Endothelial cell of umbilical vein (primary cell): ENCODE results near the gene ACSS1. TPM values are rescaled to one million over a fixed set of nuclear protein-coding genes. Genes with fewer than 3 reads are reported as not detected.

Source experiments
- BruUV-seq: library from RNA; stranded (reverse); fragments of 400-500 nt; replicated peaks from 2 replicates; lab custom pipeline; 2021; lab: Mats Ljungman, UMichigan
- CTCF ChIA-PET: fragments of 300-600, 350-600 bp; sonication (Branson Sonifier 250); formaldehyde crosslinking; loops from one replicate; lab custom pipeline; 2021; ENCODE audit warnings: antibody characterized with exemption, inconsistent platforms; lab: Charles Lee
- POLR2A ChIA-PET: fragments of 300-600, 350-600 bp; sonication (Branson Sonifier 250); formaldehyde crosslinking; loops from one replicate; lab custom pipeline; 2021; ENCODE audit warnings: antibody characterized with exemption, inconsistent platforms; lab: Charles Lee
- DNase-seq: peaks from one replicate; pipeline ENCODE4 v3.0.0-alpha.2; 2011; ENCODE audit warnings: low read depth, low spot score
- FAIRE-seq: peaks from 2 replicates; lab custom pipeline; 2011; peaks lifted over from hg19 to GRCh38; lab: Jason Lieb, UNC
- H2AFZ ChIP-seq: 2 replicates; pipeline ENCODE4 v1.6.0; 2012; ENCODE audit warnings: low read depth, low read length, control low read depth, inconsistent platforms
- H3K27ac ChIP-seq: 2 replicates; pipeline ENCODE4 v1.5.1; 2011; ENCODE audit warnings: low read depth, mild to moderate bottlenecking, control low read depth, low read length, moderate library complexity; ENCODE audit not compliant: insufficient read depth
- H3K27me3 ChIP-seq, 2 experiments: 2 replicates each; pipeline versions ENCODE4 v1.6.0 to v1.6.1; 2011; ENCODE audit warnings: low read length in 2 of 2, mixed read lengths in 1 of 2; ENCODE audit not compliant: control insufficient read depth in 2 of 2, insufficient read depth in 2 of 2
- H3K36me3 ChIP-seq, 2 experiments: 2 replicates in 1 of 2; 3 replicates in 1 of 2; pipeline ENCODE4 v1.5.1; 2011; ENCODE audit warnings: low read length in 2 of 2, mild to moderate bottlenecking in 1 of 2, moderate library complexity in 1 of 2; ENCODE audit not compliant: control insufficient read depth in 2 of 2, insufficient read depth in 2 of 2; ENCODE audit errors: extremely low read depth in 1 of 2
- H3K4me1 ChIP-seq: 3 replicates; pipeline ENCODE4 v1.5.1; 2011; ENCODE audit warnings: mild to moderate bottlenecking, low read length; ENCODE audit not compliant: control insufficient read depth, insufficient read depth; ENCODE audit errors: extremely low read depth
- H3K4me2 ChIP-seq: 2 replicates; pipeline ENCODE4 v1.6.1; 2011; ENCODE audit warnings: low read length, control low read depth, mixed read lengths; ENCODE audit not compliant: insufficient read depth
- H3K4me3 ChIP-seq, 3 experiments: fragments of 200-600 bp in 1 of 3; sonication (generic), shearing (Covaris generic) in 1 of 3; replicated peaks in 1 of 3; 2 replicates each; pipeline ENCODE4 v1.5.1; 2011 to 2016; ENCODE audit warnings: control low read depth in 3 of 3, low read length in 3 of 3, mild to moderate bottlenecking in 2 of 3, inconsistent platforms in 1 of 3, low read depth in 1 of 3, moderate library complexity in 1 of 3; ENCODE audit not compliant: insufficient read depth in 1 of 3
- H3K79me2 ChIP-seq: 2 replicates; pipeline ENCODE4 v1.6.0; 2012; ENCODE audit warnings: low read length, inconsistent platforms; ENCODE audit not compliant: control insufficient read depth, insufficient read depth
- H3K9ac ChIP-seq: replicated peaks from 2 replicates; pipeline ENCODE3; 2011; ENCODE audit warnings: low read length, control low read depth; ENCODE audit not compliant: insufficient read depth; ENCODE audit errors: extremely low read depth
- H3K9me1 ChIP-seq: replicated peaks from 3 replicates; pipeline ENCODE4 v1.6.0; 2011; ENCODE audit warnings: mild to moderate bottlenecking, low read length; ENCODE audit not compliant: control insufficient read depth, insufficient read depth; ENCODE audit errors: extremely low read depth
- H3K9me3 ChIP-seq: replicated peaks from 2 replicates; pipeline ENCODE4 v1.5.1; 2012; ENCODE audit warnings: low read length, inconsistent platforms; ENCODE audit not compliant: control insufficient read depth, insufficient read depth
- H4K20me1 ChIP-seq: replicated peaks from 2 replicates; pipeline ENCODE3; 2011; ENCODE audit warnings: mild to moderate bottlenecking, low read length; ENCODE audit not compliant: control insufficient read depth, insufficient read depth; ENCODE audit errors: extremely low read depth
- CTCF ChIP-seq, 2 donors: IDR thresholded peaks; 1 replicate in 1 of 2; 2 replicates in 1 of 2; pipeline ENCODE4 v1.5.1; 2011; ENCODE audit warnings: low read length in 2 of 2, mild to moderate bottlenecking in 2 of 2, moderate library complexity in 2 of 2, control low read depth in 1 of 2, inconsistent platforms in 1 of 2, low read depth in 1 of 2; ENCODE audit not compliant: insufficient read depth in 1 of 2; ENCODE audit errors: extremely low read depth in 1 of 2
- EZH2 ChIP-seq: IDR thresholded peaks from 2 replicates; pipeline ENCODE4 v1.6.1; 2012; ENCODE audit warnings: borderline replicate concordance, low read depth, mild to moderate bottlenecking, moderate library complexity, low read length, inconsistent platforms; ENCODE audit not compliant: severe bottlenecking
- FOS ChIP-seq: IDR thresholded peaks from 2 replicates; pipeline ENCODE4 v1.6.1; 2011; ENCODE audit warnings: mild to moderate bottlenecking, low read length, moderate library complexity, borderline replicate concordance; ENCODE audit not compliant: insufficient read depth
- GATA2 ChIP-seq: IDR thresholded peaks from 2 replicates; pipeline ENCODE4 v1.7.0; 2011; ENCODE audit warnings: low read depth, mild to moderate bottlenecking, moderate library complexity, mixed read lengths, low read length; ENCODE audit not compliant: insufficient read length, insufficient read depth
- JUN ChIP-seq: IDR thresholded peaks from 2 replicates; pipeline ENCODE4 v1.6.1; 2011; ENCODE audit warnings: borderline replicate concordance, low read depth; ENCODE audit not compliant: insufficient read length, insufficient read depth
- MAX ChIP-seq: IDR thresholded peaks from 2 replicates; pipeline ENCODE4 v1.6.1; 2011; ENCODE audit not compliant: insufficient read depth, insufficient read length
- MYC ChIP-seq: IDR thresholded peaks from one replicate; pipeline ENCODE4 v1.6.1; 2011; ENCODE audit warnings: mild to moderate bottlenecking, low read depth, low read length
- POLR2A ChIP-seq: IDR thresholded peaks from 2 replicates; pipeline ENCODE4 v1.6.1; 2012; ENCODE audit warnings: low read depth, mild to moderate bottlenecking, control low read depth, low read length
- POLR2AphosphoS5 ChIP-seq: IDR thresholded peaks from 2 replicates; pipeline ENCODE4 v1.6.1; 2012; ENCODE audit warnings: low read depth, mild to moderate bottlenecking, control low read depth, low read length, moderate library complexity; ENCODE audit not compliant: insufficient read depth
- dilution Hi-C: fragments of 300-500 bp; cut with MboI; formaldehyde crosslinking; loops from one replicate; pipeline ENCODE4 v1.15.0; 2019; ENCODE audit warnings: low sequenced_read_pairs; ENCODE audit not compliant: extremely low pct_ligation_motif_present
- intact Hi-C: fragments of 100-400 bp; cut with micrococcal nuclease; formaldehyde crosslinking; loops from one replicate; pipeline ENCODE4 v1.10.0; 2022
- polyA plus RNA-seq, 4 experiments: library from polyadenylated mRNA; depleted of rRNA in 3 of 4; stranded (reverse) in 3 of 4; unstranded in 1 of 4; fragments of >200 nt; gene quantifications; 2 replicates each; pipeline versions ENCODE4 v1.2.1 to v1.2.3, GENCODE V29; 2011 to 2012; ENCODE audit warnings: missing spikeins in 1 of 4
- total RNA-seq: library from RNA; stranded (reverse); gene quantifications from 2 replicates; pipeline ENCODE4 v1.2.3, GENCODE V29; 2021

ACSS1 gene
- total and polyA plus RNA-seq, 2 donors (not counting 3 experiments of a cell fraction or from before 2014, with no cell fraction given) = 6.2 to 17.9 TPM

GRCh38 chr20:25046736-25047666 lies 10.9 kb downstream of the ACSS1 start:
- no peak overlapping the region for H3K27ac ChIP-seq
- no TSS peak for BruUV-seq
- no peaks in the 10 kb centered on the region for H3K4me1 ChIP-seq
- no peak for TF ChIP-seq EZH2
- TF ChIP-seq MYC = no peak
- no peak for TF ChIP-seq MAX
- no peak for TF ChIP-seq GATA2
- no peak for TF ChIP-seq CTCF (IDR thresholded peaks at IDR 0.05; ENCODE audit: extremely low read depth in 1 of 2, insufficient read depth in 1 of 2, low read depth in 1 of 2, low read length in 2 of 2)
- no peak for TF ChIP-seq FOS
- TF ChIP-seq JUN = no peak
- TF ChIP-seq POLR2A = no peak
- no peak for TF ChIP-seq POLR2AphosphoS5
- no peak overlapping the region for H3K4me2 ChIP-seq
- H3K36me3 ChIP-seq = no peaks in the 10 kb centered on the region
- DNase-seq = no peak
- intact Hi-C loops (no loop called here), dilution Hi-C loops (no loop called here)
- ChIA-PET POLR2A (no interaction called here), CTCF (no interaction called here)
- H4K20me1 ChIP-seq = no peaks in the 10 kb centered on the region
- H3K79me2 ChIP-seq = no peaks in the 10 kb centered on the region
- no peak overlapping the region for H3K9ac ChIP-seq
- no peaks in the 10 kb centered on the region for H3K27me3 ChIP-seq
- no peaks in the 10 kb centered on the region for H3K9me3 ChIP-seq
- H3K4me3 ChIP-seq = no peak overlapping the region
- no peaks in the 10 kb centered on the region for H3K9me1 ChIP-seq
- no peak for FAIRE-seq
- H2AFZ ChIP-seq = no peak overlapping the region
